Measurements from ENCODE around the gene PCDH15.

GRCh38 chr10:53983431-53983830 is 817.6 kb downstream of the PCDH15 start:
- TF ChIP-seq CTCF (IDR thresholded peaks at IDR 0.05) = no peak
- TF ChIP-seq USF2 (IDR thresholded peaks at IDR 0.05; ENCODE audit: borderline replicate concordance, low read depth, low read length) = no peak
- TF ChIP-seq POLR2AphosphoS5 (IDR thresholded peaks at IDR 0.05; ENCODE audit: low read depth, low read length) = no peak
